ENCODE measurements around the gene TCEAL1.
"Not testable (repeated sequence)": the region's sequence is repeated elsewhere in the genome, so short reads cannot be mapped to it uniquely, and the experiment has no call there.

Gene TCEAL1

DNA sequence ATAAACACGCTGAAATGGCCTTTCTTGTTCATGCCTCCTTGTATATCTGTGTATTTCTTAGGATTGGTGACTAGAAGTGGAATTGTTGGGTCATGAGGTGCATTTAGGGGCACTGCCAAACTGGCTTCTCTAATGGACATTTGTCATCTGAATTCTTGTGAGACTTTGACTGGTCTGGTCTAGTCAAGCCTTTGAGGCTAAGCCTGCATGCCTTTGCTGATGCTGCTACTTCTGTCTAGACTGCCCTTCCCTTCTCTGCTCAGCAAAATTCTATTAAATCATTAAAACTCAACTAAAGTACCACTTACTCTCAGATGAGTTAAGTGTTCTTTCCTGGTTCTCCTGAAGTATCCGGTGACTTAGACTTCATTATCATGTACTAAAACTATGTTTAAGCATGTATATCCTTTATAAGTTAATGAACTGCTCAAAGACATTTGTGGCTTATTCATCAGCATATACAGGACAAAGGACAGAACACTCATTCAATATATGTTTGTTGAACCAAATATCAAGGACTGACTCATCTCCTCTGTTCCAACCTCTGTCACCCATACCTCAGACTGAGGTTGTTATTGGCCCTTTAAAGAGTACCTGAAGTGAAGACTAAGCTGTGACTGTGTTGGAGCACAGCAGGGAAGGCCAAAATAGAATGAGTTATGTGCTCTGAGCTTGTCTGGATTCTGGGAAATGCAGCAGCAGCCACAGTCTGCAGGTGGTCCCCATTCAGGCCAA lies 9.0 kb downstream of the TCEAL1 start:
- no peak for DNase-seq

DNA sequence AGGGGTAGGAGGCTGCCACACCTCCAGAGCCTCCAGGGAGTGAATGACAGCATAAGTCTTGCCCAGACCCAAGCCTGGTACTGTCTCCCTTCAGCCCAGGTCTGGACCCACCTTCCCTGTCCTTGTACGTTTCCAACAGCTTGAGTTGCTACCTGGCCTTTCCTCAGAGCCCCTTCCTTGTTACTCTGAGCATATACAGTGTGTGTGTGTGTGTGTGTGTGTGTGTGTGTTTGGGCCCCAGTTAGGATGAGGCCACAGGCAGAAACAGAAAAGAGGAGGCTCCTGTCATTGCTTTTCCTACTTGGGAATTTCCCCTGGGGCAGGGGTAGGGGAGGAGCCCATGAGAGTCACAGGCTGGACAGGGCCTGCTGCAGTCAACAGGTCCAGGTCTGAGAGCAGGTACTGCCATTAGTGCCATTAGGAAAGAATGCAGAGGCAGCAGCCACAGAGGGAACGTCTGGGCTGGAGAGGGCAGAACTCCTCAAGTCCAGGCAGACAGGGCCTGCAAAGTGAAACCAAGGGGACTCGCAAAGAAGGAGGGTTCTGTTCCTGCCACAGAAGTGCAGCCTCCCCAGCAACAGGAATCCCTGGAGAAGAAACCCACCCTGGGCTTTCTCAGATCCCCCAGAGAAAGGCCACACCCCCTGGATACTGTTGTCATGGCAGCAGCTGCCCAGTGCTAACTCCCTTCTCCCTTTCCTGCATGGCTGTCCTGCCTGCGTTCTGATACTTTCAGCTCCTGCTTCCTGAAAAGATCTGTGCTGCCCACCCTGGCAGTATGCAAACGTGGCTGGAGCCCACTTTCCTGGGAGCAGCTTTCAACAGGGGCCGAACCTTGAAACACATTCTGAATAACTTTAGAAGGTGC lies 9.9 kb downstream of the TCEAL1 start:
- DNase-seq: not testable (repeated sequence)

DNA sequence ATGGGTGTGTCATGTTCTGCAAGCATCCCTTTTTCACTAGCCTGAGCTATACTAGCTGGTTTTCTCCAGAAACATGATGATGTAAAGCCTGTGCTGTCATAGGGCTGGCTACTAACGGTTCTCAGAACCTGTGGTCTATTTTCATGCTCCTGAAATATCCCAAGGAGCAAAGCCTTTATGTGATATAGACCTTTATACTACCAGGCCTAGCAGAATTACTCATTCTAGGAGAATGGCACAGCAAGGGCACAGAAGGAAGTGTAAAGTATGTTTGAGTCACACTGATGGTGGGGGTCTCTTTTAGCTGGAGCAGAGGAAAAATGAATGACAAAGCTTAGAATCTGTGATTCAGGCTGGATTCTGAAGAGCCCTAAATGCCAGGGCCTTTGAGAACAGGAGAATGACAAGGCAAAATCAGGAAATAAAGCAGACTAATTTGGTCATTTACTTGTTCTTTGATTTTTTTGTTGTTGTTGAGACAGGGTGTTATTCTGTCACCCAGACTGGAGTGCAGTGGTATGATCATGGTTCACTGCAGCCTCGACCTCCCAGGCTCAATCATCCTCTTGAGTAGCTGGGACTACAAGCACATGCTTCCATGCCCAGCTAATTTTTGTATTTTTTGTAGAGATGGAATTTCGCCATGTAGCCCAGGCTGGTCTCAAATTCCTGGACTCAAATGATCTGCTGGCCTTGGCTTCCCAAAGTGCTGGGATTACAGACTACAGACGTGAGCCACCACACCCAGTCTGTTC lies 11.8 kb downstream of the TCEAL1 start:
- DNase-seq: no peak

DNA sequence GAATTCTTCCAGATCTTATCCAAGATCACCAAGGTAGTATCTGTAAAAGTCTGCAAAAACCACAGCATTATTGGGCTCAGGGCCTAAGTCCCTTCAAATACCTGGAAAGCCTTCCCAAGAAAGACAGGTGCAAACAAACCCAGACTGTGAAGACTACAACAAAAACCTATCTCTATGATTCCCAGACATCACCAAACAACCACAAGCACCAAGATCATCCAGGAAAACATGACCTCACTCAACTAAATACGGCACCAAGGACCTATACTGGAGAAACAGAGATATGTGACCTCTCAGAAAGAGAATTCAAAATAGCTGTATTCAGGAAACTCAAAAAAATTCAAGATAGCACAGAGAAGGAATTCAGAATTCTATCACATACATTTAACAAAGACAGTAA lies 15.3 kb downstream of the TCEAL1 start:
- DNase-seq: no peak

DNA sequence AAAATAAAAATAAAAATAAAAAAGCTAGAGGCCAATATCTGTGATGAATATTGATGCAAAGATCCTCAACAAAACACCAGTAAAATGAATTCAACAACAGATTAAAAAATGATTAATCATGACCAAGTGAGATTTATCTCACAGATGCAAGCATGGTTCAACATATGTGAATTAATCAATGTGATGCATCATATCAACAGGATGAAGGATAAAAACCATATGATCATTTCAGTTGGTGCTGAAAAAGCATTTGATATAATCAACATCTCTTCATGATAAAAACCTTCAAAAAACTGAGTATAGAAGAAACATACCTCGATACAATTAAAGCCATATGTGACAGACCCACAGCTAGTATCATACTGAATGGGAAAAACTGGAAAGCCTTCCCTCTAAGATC lies 18.9 kb downstream of the TCEAL1 start:
- DNase-seq: no peak

DNA sequence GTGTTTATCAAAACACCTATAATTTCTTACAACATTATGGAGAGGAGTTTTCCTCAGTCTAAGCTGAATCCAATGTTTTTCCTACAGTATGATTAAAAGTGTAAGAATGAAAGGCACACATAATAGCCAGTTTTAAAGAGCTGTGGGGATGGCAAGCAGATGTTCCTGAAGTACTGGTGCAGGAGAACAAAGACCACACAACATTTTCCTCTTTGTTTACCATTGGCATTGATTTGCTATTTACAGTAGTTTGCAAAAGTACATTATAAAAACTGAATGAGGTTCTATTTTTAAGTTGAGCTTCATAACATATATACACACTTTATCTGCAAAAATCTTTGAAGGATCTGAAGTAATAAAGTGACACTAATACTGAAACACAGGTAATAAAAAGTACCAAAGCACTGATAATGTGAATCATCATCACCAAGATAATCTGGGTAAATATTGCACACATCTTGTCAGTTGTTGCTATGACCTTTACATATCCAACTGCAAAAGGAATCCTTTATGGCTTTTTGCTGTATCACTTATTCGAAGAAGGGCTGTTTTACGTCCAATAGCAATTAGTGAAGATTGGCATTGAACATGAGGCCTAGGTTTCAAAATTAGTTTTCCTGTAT lies 22.5 kb downstream of the TCEAL1 start:
- no peak for DNase-seq

DNA sequence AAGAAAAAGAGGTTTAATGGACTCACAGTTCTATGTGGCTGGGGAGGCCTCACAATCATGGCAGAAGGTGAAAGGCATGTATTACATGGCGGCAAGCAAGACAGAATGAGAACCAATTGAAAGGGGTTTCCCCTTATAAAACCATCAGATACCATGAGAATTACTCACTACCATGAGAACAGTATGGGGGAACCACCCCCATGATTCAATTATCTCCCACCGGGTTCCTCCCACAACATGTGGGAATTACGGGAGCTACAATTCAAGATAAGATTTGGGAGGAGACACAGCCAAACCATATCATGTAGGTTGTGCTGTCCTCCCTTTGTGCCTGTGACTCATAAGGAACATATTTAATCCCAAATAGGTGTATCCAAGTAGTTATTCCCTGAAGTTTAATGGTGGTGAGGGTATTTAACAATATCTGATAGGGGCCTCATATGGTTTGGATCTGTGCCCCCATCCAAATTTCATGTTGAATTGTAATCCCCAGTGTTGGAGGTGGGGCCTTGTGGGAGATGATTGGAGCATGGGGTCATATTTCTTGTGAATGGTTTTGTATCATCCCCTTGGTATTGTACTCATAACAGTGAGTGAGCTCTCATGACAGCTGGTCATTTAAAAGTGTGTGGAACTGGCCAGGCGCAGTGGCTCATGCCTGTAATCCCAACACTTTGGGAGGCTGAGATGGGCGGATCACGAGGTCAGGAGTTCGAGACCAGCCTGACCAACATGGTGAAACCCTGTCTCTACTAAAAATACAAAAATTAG lies 26.6 kb downstream of the TCEAL1 start:
- DNase-seq: not testable (repeated sequence)

DNA sequence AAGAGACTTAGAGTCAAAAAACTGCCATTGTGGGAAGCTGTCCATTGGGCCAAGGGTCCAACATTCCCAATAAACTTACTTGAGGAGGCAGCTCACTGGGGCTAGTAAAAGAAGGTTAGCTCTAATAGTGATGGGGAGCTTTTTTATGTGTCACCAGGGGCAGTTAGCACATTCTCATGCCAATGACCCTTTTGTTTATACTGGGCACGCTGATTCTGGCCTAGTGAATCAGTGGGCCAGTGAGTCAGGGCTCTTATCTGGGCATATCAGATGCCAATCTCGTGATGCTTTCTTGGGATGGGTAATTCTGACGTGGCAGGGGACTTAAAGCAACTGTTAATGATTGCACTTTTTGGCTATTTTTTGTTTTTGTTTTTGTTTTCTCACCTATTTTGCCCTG lies 27.8 kb downstream of the TCEAL1 start:
- DNase-seq: no peak

DNA sequence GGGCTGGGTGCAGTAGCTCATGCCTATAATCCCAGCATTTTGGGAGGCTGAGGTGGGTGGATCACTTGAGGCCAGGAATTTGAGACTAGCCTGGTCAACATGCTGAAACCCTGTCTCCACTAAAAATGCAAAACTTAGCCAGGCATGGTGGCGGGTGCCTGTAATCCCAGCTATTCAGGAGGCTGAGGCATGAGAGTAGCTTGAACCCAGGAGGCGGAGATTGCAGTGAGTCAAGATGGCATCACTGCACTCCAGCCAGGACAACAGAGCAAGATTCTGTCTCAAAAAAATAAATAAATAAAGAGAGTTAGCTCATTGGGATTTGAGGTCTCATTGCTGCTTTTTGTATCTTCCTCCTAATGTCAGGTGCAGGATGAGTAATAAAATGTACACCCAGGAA lies 28.3 kb downstream of the TCEAL1 start:
- DNase-seq: not testable (repeated sequence)

DNA sequence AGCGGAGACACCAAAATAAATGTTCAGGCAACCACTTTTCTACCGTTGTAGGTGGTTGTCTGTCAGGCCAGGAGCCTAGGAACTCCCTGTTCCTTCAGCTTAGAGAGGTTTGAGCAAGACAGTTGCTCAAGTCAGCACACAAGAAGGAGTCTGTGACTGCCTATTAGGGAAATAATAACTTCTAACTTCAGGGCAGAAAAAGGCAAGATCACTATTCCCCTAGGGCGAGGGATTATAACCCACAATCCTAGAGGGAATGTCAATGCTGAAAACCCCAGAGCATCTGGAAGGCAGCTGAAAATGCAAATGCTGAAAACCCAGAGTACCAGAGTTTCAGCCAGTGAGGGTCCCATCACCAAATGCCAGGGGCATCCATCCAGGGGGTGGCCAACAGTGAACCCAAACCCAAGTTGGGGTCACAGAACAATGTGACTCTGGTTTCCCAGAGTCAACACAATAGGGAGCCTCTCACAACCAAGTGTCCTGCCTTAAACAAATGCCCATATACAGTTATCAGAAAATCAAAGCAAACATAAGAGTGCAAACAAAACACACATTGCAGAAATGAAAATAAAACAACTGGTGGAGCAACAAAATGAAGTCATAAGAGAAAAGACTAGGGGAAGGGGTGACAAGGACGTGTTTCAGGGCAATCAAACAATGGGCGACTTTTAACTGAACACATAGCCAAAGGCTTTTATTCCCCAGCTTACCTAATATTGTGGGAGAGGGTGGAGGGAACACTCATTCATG lies 30.1 kb downstream of the TCEAL1 start:
- no peak for DNase-seq

DNA sequence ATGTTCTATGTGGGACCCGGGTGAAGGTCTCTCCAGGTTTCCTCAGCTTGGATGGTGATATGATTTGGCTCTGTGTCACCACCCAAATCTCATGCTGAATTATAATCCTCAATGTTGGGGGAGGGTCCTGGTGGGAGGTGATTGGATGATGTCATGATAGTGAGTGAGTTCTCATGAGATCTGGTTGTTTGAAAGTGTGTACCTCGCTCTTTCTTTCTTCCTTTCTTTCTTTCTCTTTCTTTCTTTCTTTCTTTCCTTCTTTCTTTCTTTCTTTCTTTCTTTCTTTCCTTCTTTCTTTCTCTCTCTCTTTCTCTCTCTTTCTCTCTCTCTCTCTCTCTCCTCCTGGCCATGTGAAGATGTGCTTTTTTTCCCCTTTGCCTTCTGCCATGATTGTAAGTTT lies 30.7 kb downstream of the TCEAL1 start:
- DNase-seq: not testable (repeated sequence)

DNA sequence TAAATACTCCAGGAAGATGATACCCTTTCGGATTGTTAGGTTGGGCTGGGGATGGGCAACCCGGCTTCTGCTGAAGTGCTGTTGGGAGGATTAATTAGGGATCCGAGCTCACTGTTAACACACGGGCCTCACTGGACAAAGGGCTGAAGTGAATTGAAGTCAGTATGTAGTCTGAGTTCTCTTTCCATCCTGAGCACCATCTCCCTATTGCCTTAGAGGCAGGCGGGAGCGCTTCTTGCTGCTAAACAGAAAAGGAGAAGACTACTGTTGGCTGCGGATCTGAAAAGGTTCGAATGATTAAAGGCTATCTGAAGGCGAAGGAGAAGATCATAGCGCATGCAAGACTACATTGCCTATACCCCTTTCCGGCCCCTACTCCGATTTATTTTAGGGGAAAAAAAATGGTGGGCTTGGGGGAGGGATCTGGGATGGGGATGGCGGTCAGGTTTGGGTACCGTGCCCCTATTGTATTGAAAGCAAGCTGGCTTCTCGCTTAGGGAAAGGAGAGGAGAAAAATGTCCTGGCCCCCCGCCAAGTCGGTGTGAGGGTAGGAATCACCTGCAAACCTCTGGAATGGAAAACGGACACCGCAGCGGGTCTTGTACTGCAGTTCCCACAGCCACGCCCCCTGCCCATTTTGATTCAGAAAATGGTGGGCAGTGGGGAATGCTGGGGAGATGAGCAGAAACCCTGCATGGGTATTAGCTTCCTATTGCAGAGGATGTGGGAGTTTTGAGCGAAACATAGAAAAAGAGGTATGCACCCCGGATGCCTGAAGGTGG lies 35.4 kb downstream of the TCEAL1 start:
- DNase-seq: no peak

DNA sequence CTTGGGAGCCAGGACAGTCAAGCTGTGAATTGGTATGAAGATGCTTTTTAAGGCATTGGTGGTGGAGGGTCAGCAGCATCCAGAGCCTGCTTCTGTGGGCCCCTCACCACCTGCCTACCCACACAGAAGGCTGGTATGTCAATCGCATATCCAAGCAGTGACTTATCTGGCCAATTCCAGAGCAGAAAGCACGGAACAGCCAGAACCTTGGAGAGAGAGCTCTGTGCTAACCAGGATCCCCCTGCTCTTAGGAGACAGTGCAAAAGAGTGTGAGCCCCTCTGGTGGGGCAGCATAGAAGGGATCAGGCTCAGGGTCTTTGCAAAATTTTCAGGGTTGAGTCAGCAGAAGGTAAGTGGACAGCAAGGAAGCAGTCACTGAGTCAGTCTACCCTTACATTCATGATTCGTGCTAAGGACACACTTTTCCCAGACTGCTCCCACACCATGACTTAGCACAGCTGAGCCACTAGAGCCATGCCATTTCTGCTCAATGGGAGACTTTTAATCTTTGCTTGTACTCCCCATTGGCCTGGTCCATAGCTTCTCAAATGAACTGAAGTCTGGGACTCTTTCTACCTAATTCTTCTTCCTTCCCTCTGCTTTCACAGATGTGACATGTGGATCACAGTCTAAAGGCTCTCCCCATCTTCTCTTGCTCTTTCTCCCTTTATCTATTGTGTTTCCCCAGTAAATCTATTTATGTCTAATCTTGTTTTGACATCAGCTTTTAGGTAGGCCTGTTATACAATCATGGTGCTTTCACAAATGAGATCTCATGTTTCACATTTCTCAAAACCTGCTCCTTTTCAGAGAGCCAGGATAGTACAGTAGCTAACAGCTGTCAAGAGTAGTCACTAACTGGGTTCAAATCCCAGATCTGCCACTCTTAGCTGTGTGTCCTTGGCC lies 37.7 kb downstream of the TCEAL1 start:
- DNase-seq: no peak

DNA sequence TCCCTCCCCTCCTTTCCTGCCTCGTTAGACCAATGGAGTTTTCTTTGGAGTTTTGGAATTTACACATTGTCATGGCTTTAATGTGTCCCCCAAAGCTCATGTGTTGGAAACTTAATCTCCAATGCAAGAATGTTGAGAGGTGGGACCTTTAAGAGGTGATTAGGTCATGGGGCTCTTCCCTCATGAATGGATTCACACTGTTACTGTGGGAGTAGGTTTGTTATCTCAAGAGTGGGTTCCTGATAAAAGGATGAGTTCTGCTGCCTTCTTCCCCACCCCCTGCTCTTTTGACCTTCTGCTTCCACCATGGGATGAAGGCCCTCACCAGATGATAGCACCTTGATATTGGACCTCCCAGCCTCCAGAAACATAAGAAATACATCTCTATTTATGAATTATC lies 41.0 kb downstream of the TCEAL1 start:
- no peak for DNase-seq

DNA sequence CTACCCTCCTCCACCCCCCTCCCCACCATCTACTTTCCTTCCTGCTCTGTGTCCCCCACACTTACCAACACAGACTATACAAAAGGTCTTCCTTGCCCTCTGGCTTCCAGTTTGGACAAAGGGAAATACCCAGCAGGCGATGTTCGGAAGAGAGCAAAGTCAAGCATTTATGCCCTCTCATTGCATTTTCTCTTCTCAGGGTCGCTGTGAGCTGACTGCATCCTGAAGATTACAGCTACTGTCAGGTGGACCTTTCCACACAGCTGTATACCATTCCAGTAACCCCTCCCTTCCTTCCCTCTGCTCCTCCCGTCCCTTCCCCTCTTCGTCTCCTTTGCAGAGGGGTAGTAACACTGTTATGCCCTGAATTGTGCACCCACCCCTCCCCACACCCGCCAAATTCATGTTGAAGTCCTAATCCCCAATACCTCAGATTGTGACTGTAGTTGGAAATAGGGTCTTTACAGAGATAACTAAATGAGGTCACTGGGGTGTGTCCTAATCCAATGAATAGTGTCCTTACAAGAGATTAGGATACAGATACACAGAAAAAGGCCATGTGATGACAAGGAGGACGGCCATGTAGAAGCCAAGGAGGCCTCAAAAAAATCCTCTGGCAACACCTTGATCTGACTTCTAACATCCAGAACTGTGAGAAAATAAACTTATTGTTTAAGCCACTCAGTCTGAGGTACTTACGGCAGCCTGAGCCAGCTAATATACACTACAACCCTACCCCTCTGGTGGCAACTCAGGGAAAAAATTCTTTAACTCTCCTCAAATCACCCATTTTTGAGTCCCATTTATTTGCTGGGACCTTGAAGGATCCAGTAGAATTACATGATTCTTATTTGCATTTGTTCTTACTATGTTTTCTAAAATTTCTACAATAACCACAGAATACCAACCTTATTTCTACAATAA lies 46.0 kb downstream of the TCEAL1 start:
- no peak for DNase-seq

DNA sequence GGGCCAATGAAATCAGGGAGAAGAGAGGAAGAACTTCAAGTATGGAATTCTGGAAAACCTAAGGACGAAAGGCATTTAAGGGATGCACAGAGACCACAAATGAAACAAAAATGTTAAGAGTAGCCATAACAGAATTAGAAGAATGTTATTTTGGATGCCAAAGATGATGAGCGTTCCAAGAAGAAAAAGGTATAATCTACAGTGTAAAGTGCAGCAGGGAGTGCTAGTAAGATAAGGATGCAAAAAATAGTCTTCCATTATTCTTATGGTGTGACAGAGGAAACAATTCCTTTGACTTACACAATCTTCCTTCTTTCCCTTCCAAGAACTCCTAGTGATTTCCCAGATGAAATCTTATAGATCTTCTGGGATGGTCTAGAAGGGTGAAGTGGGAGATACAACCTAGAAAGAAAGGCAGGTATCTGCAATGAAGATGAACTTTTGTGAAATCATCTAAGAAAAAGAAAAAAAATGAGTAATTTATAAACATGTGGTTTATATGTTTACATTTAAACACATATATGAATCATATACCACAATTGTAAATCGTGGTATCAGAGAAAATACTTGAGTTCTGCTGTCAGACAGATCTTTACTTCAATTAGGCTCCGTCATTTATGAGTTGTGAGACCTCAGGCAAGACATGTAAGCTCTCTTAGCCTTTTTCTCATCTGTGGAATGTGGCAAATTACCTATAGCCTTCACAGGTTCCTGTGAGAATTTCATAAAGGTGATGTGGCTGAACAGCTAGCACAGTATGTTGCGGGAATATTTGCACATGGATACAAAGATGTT lies 49.6 kb downstream of the TCEAL1 start:
- DNase-seq: no peak
